IPS DF 4.7 (cell line): ENCODE results near the gene SLC25A48.

ENCODE experiments used
- DNase-seq: peaks from one replicate; pipeline ENCODE4 v3.0.0-alpha.2; 2013; ENCODE audit warnings: low spot score; ENCODE audit errors: extremely low read depth

SLC25A48 gene

DNA sequence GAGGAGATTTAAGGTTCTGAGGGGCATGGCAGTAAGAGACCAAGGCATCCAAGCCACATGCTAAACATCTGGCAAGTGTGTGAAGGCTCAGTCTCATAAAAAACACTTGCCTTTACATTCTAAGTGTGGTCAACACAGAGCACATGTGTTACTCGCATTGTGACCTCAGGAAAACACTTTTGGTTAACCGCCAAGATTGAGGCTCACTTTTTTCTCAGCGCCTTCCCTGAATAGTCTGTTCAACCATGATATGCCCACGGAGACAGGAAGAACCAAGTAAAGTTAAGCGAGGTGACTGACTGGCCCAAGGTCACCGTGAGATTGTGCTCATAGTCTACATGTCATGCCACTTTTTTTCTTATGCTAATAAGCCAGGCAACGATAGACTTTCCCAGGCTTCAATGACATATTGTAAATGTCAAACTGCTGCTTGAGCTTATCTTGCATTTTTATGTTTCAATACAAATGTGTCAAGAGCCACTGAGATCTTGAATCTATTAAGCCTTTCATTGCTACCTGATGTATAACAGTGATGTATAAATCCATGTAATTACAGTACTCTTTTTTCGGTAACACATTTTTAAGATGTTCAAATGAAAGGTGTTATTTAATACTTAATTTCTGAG, 82.3 kb downstream of the SLC25A48 start:
- DNase-seq: no peak

DNA sequence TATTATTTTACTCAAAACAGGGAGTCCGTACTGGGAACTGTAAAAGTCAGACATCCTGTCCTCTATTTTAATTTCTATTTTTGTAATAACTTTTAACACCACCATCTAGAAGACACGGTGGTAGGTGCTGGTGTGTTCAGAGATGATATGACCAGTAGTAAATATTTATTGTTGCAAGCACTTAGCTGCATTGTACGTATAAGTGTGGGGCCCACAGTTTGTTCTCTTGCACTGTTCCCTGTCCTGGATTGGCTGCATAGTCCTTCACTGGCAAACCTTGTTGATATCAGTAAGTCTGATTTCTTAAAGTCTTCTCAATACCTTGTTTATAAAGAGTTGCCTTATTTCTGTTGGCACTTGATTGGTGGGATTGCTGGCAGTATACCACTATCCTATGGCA, 85.7 kb downstream of the SLC25A48 start:
- no peak for DNase-seq

DNA sequence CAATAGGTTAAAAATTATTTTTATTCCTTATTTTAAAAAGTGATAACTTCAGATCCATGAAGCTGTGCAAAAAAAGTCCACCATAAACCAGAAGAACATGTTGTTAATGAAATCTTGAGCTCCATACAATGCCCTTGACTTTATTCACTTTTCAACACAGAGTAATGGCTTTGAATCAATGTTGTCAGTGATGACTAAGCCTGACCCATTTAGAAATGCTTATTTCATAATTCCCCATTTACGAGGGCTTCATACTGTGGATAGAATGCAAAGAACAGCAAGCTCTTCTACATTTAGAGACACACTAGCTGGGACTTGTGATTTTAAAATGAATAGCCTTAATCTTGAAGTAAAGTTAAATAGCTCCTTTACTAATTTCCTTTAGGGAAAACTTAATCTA, 86.9 kb downstream of the SLC25A48 start:
- no peak for DNase-seq

DNA sequence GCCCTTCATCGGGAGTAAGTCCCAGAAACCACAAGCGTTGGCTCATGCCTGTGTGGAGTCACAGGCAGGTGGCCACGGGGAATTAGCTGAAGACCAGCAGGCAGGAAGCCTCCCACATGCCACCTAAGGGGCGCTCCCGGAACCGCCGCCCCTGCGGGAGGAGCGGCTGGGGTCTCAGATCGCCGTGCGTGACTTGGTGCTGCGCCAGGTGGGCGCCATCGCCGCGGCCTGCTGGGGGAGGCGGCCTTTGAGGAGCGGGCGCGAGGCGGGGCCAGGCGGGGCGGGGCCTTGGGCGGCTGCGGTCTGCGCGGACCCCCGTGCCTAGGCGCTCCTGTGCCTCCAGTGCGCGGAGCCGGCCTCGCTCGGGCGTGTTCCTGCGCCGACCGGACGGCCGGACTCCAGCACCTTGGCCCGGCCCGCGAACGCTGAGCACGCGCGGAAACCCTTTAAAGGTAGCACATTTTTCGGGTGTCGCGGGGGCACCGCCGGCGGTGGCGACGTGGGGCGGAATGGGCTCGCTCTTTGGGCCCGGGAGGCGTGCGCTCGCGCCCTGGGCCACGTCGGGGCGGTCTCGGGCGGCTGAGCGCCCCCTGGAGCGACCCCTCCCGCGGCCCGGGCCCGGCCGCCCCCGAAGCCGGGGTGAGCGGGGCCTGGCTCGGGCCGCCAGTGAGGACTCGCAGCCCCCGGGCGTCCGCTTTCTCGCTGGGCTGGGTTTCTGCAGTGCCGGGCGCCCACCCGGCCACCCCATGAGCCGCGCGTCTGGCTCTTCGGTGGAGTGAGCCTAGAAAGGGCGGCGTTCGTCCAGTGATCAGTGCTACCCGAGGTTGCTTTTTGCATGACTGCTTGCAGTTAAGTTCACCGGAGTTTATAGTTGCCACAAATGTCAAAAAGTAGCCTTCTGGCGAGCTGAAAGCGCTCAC, 95.8 kb downstream of the SLC25A48 start:
- DNase-seq: no peak

DNA sequence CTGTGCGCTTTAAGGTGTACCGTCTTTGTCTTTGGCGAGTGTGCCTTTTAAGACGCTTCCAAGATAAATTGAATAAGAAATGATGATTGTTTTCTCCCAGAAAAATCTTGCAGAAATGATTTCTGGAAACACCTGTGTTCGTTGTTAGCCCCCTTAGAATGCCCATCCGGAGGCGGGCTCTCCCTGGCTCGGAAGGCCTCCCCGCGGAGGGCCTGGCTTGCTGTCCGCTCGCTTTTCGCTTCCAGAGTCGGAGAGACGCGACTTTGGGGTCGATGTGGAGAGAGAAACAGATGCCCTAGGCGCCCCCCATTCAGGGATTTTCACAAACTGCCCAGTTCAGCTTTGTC, 96.5 kb downstream of the SLC25A48 start:
- DNase-seq: no peak

DNA sequence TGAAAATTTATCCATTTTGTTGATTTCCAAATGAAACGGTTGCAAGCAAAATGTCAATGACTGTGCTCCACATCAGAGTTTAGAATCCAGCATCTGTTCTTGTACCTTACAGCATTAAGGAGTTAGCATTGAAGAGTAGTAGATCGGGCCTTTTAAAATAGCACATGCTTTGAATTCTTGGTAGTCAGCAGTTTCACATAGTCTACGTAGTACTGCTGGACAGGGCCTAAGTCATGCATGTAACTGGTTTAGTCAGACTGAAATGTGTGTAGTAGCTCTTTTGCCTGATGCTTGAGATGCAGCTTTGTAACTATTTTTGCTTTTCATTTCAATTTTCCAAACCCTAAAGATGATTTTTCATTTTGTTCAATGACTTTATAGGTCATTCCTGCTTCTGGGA, 100.5 kb downstream of the SLC25A48 start:
- DNase-seq: no peak

DNA sequence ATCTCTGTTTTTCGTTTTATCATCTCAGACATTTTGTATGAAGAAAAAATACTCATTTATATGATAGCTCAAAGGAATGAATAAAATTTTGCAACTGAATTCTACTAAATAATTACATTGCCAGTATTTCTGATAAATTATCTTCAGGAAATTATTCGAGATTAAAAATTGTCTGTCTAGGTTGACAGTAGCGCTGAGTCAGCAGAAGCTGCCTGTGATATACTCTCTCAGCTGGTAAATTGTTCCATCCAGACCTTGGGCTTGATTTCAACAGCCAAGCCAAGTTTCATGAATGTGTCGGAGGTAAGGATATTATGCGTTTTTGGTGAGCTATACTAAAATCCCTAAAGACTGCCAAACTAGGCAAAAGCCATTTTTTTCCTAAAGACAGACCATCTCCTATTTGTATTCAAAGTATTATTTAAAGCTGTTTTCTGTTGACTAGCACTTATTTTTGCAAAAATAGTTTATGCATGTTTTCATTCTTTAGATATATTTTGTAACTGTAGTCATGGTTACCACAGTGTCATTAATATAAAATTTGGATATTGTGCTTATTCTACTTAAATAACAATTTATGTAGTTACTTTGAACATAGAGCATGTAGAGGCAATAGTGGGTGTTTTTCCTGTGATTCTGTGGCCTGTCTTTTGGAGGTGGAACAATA, 102.9 kb downstream of the SLC25A48 start:
- no peak for DNase-seq
